Choroid plexus epithelial cell (primary cell): ENCODE results near the gene EVI2A.
A peak's percentile ranks its signal among the peaks of the same experiment; 100 is the strongest.

Experiments used
- DNase-seq: peaks from one replicate; pipeline ENCODE4 v3.0.0-alpha.2; 2010; ENCODE audit warnings: low read depth
- H3K4me3 ChIP-seq: 2 replicates; pipeline ENCODE4 v1.5.1; 2011; ENCODE audit warnings: low read depth, mild to moderate bottlenecking, control low read depth, low read length, moderate library complexity
- CTCF ChIP-seq: conservative IDR thresholded peaks from 2 replicates; pipeline ENCODE4 v1.5.1; 2011; ENCODE audit warnings: low read depth, mild to moderate bottlenecking, control low read depth, inconsistent platforms, low read length, moderate library complexity

EVI2A gene

GRCh38 chr17:31275116-31275515 lies 46.3 kb downstream of the EVI2A start:
- no peak overlapping the region for H3K4me3 ChIP-seq
- TF ChIP-seq CTCF, result no peak
- no peak for DNase-seq

GRCh38 chr17:31274252-31274651 lies 47.2 kb downstream of the EVI2A start:
- peak; percentile 87 for DNase-seq
- no peak overlapping the region for H3K4me3 ChIP-seq
- no peak for TF ChIP-seq CTCF

DNA sequence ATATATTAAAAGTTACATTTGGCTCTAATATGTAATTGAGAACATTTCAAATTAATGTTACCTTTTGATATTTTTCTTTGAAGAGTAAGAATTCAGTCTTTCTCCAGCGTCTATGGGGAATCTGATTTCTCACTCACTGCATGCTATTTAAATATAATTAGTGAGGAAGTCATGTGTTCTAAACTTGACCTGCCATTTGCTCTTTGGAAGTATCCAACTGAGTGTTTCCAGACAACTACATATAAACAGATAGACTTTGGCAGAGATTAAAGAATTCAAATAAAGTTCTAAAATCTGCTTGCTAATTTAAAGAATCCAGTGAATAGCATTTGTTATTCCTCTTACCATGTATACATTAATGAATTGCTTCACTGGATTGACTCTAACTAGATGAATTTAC lies 47.9 kb downstream of the EVI2A start:
- H3K4me3 ChIP-seq, result no peak overlapping the region
- no peak for TF ChIP-seq CTCF
- peak; percentile 52 for DNase-seq

DNA sequence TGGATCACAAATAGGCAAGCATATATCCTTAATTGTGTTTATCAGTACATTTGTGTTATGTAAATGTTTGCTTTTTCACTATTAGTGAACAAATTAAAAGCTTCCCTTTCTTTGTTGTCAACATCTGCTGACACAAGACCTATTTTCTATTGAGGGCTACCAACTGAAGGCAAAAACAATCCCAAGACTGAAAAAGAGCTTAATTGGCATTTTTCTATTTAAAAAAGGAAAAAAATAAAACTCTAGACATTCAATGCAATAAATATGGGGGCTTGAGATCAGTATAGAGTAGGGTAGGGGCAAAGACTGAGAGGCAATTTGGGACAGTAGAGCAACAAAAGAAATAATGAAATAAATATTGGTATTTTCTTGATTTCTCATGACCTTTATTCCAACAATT lies 48.6 kb downstream of the EVI2A start:
- H3K4me3 ChIP-seq, result no peak overlapping the region
- TF ChIP-seq CTCF, result no peak
- DNase-seq, result no peak

- no peak overlapping the region for H3K4me3 ChIP-seq
- no peak for TF ChIP-seq CTCF
- no peak for DNase-seq
Observed at GRCh38 chr17:31272236-31272635, 49.2 kb downstream of the EVI2A start.

DNA sequence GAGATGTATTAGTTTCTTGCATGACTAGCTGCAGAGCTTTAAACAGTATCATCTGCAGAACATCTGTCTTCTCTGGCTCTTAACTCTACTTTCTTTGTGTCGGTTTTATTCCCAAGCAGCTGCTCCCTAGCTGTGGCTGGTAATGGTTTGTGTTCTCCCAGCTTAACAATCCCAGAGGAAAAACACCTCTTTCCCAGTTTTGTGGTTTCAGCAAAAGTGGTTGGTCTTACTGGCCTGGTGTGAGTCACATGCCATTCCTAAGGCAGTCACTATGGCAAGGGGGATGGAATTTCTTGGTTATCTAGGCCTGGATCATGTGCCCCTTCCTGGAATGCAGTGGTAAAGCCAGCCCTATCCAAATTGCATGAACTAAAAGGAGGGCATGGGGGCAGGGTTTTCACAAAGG lies 51.8 kb downstream of the EVI2A start:
- no peak for TF ChIP-seq CTCF
- peak; percentile 89 for DNase-seq
- no peak overlapping the region for H3K4me3 ChIP-seq

- no peak overlapping the region for H3K4me3 ChIP-seq
- no peak for DNase-seq
- TF ChIP-seq CTCF, result no peak
Observed at GRCh38 chr17:31269036-31269577, 52.3 kb downstream of the EVI2A start.
